GM13977 (cell line): ENCODE data around the gene CTNND2.

Experiments used
- DNase-seq: peaks from one replicate; pipeline ENCODE4 v3.0.0; 2012; ENCODE audit warnings: low spot score
- in situ Hi-C: fragments of 300-500 bp; cut with MboI; formaldehyde crosslinking; loops from one replicate; pipeline ENCODE4 v1.12.0; 2022; ENCODE audit warnings: low sequenced_read_pairs, low pct_unique_long_range_greater_than_20kb, mixed read lengths, inconsistent platforms; ENCODE audit not compliant: unreplicated experiment
- TF ChIP-seq, protein P1 (sequence below): IDR thresholded peaks from 2 replicates; pipeline ENCODE4 v1.5.1; 2012; ENCODE audit warnings: mild to moderate bottlenecking, control low read depth; ENCODE audit not compliant: insufficient read depth; ENCODE audit errors: extremely low read depth, missing control alignments

CTNND2 gene

DNA sequence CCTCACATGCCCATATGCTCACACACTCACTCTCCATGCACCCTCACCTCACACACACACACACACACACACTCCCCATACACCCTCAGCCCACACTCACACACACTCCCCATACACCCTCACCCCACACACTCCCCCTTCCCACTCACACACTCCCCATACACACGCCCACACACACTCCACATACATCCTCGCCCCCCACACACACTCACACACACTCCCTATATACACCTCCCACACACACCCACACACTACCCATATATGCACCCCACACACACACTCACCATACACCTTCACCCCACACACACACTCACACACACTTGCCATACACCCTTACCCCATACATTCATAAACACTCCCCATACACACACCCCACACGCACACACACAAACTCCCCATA, 592.5 kb downstream of the CTNND2 start:
- TF ChIP-seq, protein P1, sequence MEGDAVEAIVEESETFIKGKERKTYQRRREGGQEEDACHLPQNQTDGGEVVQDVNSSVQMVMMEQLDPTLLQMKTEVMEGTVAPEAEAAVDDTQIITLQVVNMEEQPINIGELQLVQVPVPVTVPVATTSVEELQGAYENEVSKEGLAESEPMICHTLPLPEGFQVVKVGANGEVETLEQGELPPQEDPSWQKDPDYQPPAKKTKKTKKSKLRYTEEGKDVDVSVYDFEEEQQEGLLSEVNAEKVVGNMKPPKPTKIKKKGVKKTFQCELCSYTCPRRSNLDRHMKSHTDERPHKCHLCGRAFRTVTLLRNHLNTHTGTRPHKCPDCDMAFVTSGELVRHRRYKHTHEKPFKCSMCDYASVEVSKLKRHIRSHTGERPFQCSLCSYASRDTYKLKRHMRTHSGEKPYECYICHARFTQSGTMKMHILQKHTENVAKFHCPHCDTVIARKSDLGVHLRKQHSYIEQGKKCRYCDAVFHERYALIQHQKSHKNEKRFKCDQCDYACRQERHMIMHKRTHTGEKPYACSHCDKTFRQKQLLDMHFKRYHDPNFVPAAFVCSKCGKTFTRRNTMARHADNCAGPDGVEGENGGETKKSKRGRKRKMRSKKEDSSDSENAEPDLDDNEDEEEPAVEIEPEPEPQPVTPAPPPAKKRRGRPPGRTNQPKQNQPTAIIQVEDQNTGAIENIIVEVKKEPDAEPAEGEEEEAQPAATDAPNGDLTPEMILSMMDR, result no peak
- DNase-seq, result no peak
- in situ Hi-C loops, result no loop called here

DNA sequence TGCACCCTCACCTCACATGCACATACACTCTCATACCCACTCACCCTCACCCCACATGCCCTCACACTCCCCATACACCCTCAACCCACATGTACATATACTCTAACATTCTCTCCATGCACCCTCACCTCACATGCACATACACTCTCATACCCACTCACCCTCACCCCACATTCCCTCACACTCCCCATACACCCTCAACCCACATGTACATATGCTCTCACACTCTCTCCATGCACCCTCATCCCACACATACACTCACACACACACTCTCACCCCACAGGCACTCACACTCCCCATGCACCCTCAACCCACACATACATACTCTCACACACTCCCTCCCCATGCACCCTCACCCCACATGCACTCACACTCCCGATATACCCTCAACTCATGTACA, 593.0 kb downstream of the CTNND2 start:
- in situ Hi-C loops, result no loop called here
- no peak for DNase-seq
- TF ChIP-seq, protein P1, result no peak

- in situ Hi-C loops, result no loop called here
- DNase-seq, result no peak
- TF ChIP-seq, protein P1, result no peak
Observed at GRCh38 chr5:11310158-11310557, 594.1 kb downstream of the CTNND2 start.

- TF ChIP-seq, protein P1, result no peak
- DNase-seq, result no peak
- in situ Hi-C loops, result no loop called here
Observed at GRCh38 chr5:11306365-11306764, 597.9 kb downstream of the CTNND2 start.

DNA sequence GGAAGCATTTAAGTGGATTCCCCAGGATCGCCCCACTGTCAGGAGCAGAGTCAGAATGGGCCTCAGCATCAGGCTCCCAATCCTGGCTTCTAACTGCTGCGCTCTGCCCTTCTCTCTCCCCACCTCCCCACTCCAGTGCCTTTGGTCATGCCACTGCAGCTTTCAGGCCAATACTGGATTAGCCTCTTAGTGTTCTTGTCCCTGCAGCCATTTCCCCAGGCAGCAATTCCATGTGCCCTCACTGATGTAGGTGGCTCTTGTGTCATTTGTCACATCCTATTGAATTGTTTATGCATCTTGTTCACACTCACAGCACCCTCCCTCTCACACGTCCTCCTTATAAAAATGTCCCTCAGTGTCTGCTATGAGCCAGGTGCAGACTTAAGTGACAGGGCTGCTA, 599.0 kb downstream of the CTNND2 start:
- TF ChIP-seq, protein P1, result no peak
- DNase-seq, result no peak
- in situ Hi-C loops, result no loop called here

DNA sequence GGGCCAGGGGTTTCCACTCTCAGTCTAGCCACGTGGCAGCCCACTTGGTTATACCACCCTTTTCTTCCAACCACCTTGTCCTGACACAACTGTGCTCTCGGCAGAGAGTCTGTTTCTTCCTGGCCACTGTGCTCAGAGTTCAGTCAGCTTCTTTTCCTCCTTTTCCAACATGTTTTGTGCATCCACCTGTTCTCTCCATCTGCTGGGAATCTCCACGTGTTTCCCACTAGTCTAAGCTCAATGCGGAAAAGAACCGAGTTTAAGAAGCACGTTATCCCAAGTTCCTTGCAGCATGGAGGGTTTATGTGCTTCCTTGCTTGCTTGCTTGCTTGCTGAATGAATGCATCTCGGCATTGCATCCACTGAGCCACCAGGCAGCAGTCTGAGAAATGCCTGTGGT, 599.6 kb downstream of the CTNND2 start:
- in situ Hi-C loops, result no loop called here
- TF ChIP-seq, protein P1, result no peak
- DNase-seq, result no peak

GRCh38 chr5:11302663-11303062, 601.6 kb downstream of the CTNND2 start:
- TF ChIP-seq, protein P1, result no peak
- in situ Hi-C loops, result no loop called here
- DNase-seq, result no peak
